ENCODE data around the gene ABTB2.

DNA sequence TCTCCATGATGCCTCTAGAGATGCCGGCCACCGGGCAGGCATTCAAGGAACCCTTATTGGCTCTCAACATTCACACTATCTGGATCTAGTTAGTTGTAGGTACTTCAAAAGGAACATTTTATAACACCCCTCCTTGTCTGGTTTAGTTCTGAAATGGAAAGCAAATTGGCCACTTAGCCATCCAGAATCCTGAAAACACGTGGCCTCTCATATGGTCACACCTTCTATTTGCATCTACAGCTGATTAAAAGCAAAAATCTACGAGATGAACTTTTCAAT is 29.2 kb downstream of the ABTB2 start:
- TF ChIP-seq CTCF (conservative IDR thresholded peaks at IDR 0.05) (no peak), ZFX (IDR thresholded peaks at IDR 0.05) (no peak)
